Left ventricle myocardium inferior (tissue), 1 donor: ENCODE measurements around the gene CYB561D1. TPM values are rescaled to one million over a fixed set of nuclear protein-coding genes. Genes with fewer than 3 reads are reported as not detected.
"Not testable (repeated sequence)": the region's sequence is repeated elsewhere in the genome, so short reads cannot be mapped to it uniquely, and the experiment has no call there.

Source experiments
- DNase-seq: peaks from one replicate; pipeline ENCODE4 v3.0.0-alpha.2; 2020
- H3K27ac ChIP-seq: fragments of 200-600 bp; replicated peaks from 2 replicates; pipeline ENCODE4 v1.8.0; 2021
- H3K27me3 ChIP-seq: fragments of 200-600 bp; 2 replicates; pipeline ENCODE4 v1.8.0; 2021; ENCODE audit warnings: low read depth
- H3K36me3 ChIP-seq: fragments of 200-600 bp; 2 replicates; pipeline ENCODE4 v1.8.0; 2021
- H3K4me1 ChIP-seq: fragments of 200-600 bp; 2 replicates; pipeline ENCODE4 v1.8.0; 2021
- H3K4me3 ChIP-seq: fragments of 200-600 bp; 2 replicates; pipeline ENCODE4 v1.8.0; 2021; ENCODE audit warnings: mild to moderate bottlenecking, moderate library complexity
- H3K9me3 ChIP-seq: fragments of 200-600 bp; replicated peaks from 2 replicates; pipeline ENCODE4 v1.8.0; 2021
- intact Hi-C: fragments of 100-400 bp; cut with micrococcal nuclease; formaldehyde crosslinking; loops from one replicate; pipeline ENCODE4 v1.11.0; 2022
- total RNA-seq: library from RNA; stranded (reverse); fragmentation: NEBNext Ultra II Directional; extraction: Animal tissue kit (Norgen Biotek cat#: 25700); gene quantifications from one replicate; pipeline ENCODE4 v1.2.1, GENCODE V29; 2021
- TF ChIP-seq, protein P1 (sequence below): fragments of 200-600 bp; IDR thresholded peaks from 2 replicates; pipeline ENCODE4 v1.8.0; 2021; ENCODE audit warnings: antibody characterized with exemption, mild to moderate bottlenecking, borderline replicate concordance
- donor health status: DM: no; HTN: yes; CAD: no; lungs with severe emphysema.

CYB561D1 gene
- total RNA-seq, 1 donor from 2014 or later: 4.6 TPM

GRCh38 chr1:109468903-109469302 is 25.0 kb upstream of the CYB561D1 start:
- intact Hi-C loops: no loop called here

DNA sequence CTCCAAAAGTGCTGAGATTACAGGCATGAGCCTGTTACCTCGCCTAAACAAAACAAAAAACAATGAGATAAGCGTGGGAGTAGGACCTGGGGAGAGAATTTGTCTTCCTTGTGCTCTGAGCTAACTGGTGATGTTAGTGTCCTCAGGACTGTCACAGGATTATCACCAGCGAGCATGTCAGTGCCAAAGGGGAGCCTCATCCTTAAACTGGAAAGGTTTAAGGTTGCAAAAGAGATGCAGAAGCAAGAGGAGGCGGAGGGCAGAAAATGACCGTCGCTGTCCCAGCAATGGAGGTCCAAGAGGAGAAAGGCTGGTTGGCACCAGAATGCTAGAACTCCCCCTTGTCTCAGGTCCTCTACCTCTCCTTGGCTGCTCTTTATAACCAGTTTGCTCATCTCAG is 23.6 kb upstream of the CYB561D1 start:
- no peaks in the 10 kb centered on the region for H3K36me3 ChIP-seq
- peaks cover 53% of the 10 kb centered on the region for H3K27me3 ChIP-seq
- H3K27ac ChIP-seq: no peak overlapping the region
- no peak for DNase-seq
- H3K9me3 ChIP-seq: no peaks in the 10 kb centered on the region
- intact Hi-C loops: no loop called here
- H3K4me3 ChIP-seq: no peak overlapping the region
- H3K4me1 ChIP-seq: peaks cover 59% of the 10 kb centered on the region
- TF ChIP-seq, protein P1, sequence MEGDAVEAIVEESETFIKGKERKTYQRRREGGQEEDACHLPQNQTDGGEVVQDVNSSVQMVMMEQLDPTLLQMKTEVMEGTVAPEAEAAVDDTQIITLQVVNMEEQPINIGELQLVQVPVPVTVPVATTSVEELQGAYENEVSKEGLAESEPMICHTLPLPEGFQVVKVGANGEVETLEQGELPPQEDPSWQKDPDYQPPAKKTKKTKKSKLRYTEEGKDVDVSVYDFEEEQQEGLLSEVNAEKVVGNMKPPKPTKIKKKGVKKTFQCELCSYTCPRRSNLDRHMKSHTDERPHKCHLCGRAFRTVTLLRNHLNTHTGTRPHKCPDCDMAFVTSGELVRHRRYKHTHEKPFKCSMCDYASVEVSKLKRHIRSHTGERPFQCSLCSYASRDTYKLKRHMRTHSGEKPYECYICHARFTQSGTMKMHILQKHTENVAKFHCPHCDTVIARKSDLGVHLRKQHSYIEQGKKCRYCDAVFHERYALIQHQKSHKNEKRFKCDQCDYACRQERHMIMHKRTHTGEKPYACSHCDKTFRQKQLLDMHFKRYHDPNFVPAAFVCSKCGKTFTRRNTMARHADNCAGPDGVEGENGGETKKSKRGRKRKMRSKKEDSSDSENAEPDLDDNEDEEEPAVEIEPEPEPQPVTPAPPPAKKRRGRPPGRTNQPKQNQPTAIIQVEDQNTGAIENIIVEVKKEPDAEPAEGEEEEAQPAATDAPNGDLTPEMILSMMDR: no peak

More at GRCh38 chr1:109468903-109469302, 25.0 kb upstream of the CYB561D1 start:
- peaks cover 62% of the 10 kb centered on the region for H3K27me3 ChIP-seq
- no peak overlapping the region for H3K27ac ChIP-seq
- no peak for DNase-seq
- TF ChIP-seq, protein P1: no peak
- no peak overlapping the region for H3K4me3 ChIP-seq
- no peaks in the 10 kb centered on the region for H3K9me3 ChIP-seq
- H3K4me1 ChIP-seq: peaks cover 51% of the 10 kb centered on the region
- H3K36me3 ChIP-seq: no peaks in the 10 kb centered on the region

DNA sequence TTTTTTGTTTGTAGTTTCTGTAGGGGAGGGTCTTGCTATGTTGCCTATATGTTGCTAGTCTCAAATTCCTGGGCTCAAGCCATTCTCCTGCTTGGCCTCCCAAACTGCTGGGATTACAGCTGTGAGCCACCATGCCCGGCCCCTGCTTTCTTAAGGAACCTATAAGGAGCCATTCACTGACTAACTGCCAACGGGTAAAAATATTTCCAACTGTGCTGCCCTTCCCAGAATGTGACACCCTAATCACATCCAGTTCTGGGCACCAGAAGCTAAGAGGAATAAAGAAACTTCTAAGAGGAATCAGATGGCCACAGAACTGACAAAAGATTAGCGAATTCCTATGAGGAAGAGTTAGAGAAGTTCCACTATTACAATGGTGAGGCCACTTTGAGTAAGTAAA is 21.1 kb upstream of the CYB561D1 start:
- intact Hi-C loops: no loop called here
- DNase-seq: no peak
- H3K4me1 ChIP-seq: peaks cover 33% of the 10 kb centered on the region
- H3K9me3 ChIP-seq: no peaks in the 10 kb centered on the region
- peaks cover 13% of the 10 kb centered on the region for H3K36me3 ChIP-seq
- TF ChIP-seq, protein P1: no peak
- no peak overlapping the region for H3K4me3 ChIP-seq
- no peak overlapping the region for H3K27ac ChIP-seq
- peaks cover 30% of the 10 kb centered on the region for H3K27me3 ChIP-seq

- H3K9me3 ChIP-seq, intact Hi-C loops, DNase-seq, H3K4me3 ChIP-seq, H3K27ac ChIP-seq: not testable (repeated sequence)
- H3K4me1 ChIP-seq: peaks cover 28% of the 10 kb centered on the region
- peaks cover 30% of the 10 kb centered on the region for H3K27me3 ChIP-seq
- H3K36me3 ChIP-seq: peaks cover 16% of the 10 kb centered on the region
Measured at GRCh38 chr1:109473284-109474057, 20.4 kb upstream of the CYB561D1 start.

- DNase-seq: no peak
- Histone ChIP-seq H3K9me3 (no peaks in the 10 kb centered on the region), H3K27ac (no peak overlapping the region), H3K27me3 (peaks cover 21% of the 10 kb centered on the region), H3K4me1 (peaks cover 28% of the 10 kb centered on the region), H3K4me3 (no peak overlapping the region), H3K36me3 (peaks cover 18% of the 10 kb centered on the region)
- intact Hi-C loops: no loop called here
- TF ChIP-seq, protein P1: no peak
Measured at GRCh38 chr1:109474697-109475096, 19.2 kb upstream of the CYB561D1 start.

DNA sequence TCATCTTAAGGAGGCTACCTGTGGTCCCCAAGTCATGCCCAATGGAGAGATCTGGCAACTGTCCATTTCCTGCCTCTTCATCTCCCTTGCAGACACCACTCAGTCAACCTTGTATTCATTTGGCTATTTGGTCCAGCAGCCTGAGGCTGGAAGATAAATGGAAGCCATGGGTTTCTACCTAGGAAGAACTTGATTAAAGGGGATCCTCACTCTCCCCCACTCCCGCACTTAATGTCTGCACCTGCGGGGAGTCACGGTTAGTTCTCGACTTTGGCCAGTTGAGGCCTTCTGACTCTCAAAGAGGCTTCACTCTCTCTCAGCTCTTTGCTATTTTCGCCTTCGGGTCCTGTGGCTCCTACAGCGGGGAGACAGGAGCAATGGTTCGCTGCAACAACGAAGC is 18.6 kb upstream of the CYB561D1 start:
- no peak overlapping the region for H3K27ac ChIP-seq
- peaks cover 18% of the 10 kb centered on the region for H3K36me3 ChIP-seq
- peaks cover 15% of the 10 kb centered on the region for H3K27me3 ChIP-seq
- H3K4me3 ChIP-seq: no peak overlapping the region
- intact Hi-C loops: no loop called here
- H3K9me3 ChIP-seq: no peaks in the 10 kb centered on the region
- H3K4me1 ChIP-seq: peaks cover 28% of the 10 kb centered on the region
- TF ChIP-seq, protein P1: no peak
- DNase-seq: no peak
